GM23248 (cell line): ENCODE measurements around the gene JOSD2. TPM values are rescaled to one million over a fixed set of nuclear protein-coding genes. Genes with fewer than 3 reads are reported as not detected.
A peak's percentile ranks its signal among the peaks of the same experiment; 100 is the strongest.

Experiments used
- DNase-seq: peaks from one replicate; pipeline ENCODE4 v3.0.0-alpha.2; 2015
- H2AFZ ChIP-seq: fragments of 200-600 bp; sonication (generic); 2 replicates; pipeline ENCODE4 v1.6.1; 2016; ENCODE audit warnings: antibody characterized with exemption
- H3F3A ChIP-seq: fragments of 200-600 bp; sonication (generic); 2 replicates; pipeline ENCODE4 v1.6.1; 2016; ENCODE audit warnings: mild to moderate bottlenecking, antibody characterized with exemption, mixed run types; ENCODE audit not compliant: insufficient read depth
- H3K27ac ChIP-seq: fragments of 200-600 bp; sonication (generic); 2 replicates; pipeline ENCODE4 v1.5.1; 2016; ENCODE audit warnings: mild to moderate bottlenecking
- H3K27me3 ChIP-seq: fragments of 200-600 bp; sonication (generic); replicated peaks from 2 replicates; pipeline ENCODE4 v1.6.1; 2016; ENCODE audit warnings: mild to moderate bottlenecking; ENCODE audit not compliant: insufficient read depth
- H3K36me3 ChIP-seq: fragments of 200-600 bp; sonication (generic); 2 replicates; pipeline ENCODE4 v1.6.1; 2016; ENCODE audit warnings: low read depth, mild to moderate bottlenecking
- H3K4me1 ChIP-seq: fragments of 200-600 bp; sonication (generic); 2 replicates; pipeline ENCODE4 v1.6.1; 2016; ENCODE audit warnings: mild to moderate bottlenecking; ENCODE audit not compliant: insufficient read depth
- H3K4me2 ChIP-seq: fragments of 200-600 bp; sonication (generic); one replicate; pipeline ENCODE4 v1.6.1; 2016; ENCODE audit warnings: mild to moderate bottlenecking; ENCODE audit not compliant: unreplicated experiment
- H3K4me3 ChIP-seq: fragments of 200-600 bp; sonication (generic); 2 replicates; pipeline ENCODE4 v1.5.1; 2016; ENCODE audit warnings: mild to moderate bottlenecking
- H3K79me2 ChIP-seq: fragments of 200-600 bp; sonication (generic); 2 replicates; pipeline ENCODE4 v1.6.1; 2016; ENCODE audit warnings: mild to moderate bottlenecking; ENCODE audit not compliant: insufficient read depth
- H3K9ac ChIP-seq: fragments of 200-600 bp; sonication (generic); 2 replicates; pipeline ENCODE4 v1.6.1; 2016; ENCODE audit warnings: mild to moderate bottlenecking
- H3K9me2 ChIP-seq: fragments of 200-600 bp; sonication (generic); 2 replicates; pipeline ENCODE4 v1.6.1; 2016; ENCODE audit warnings: mixed run types, mild to moderate bottlenecking, moderate library complexity; ENCODE audit not compliant: insufficient read depth
- H3K9me3 ChIP-seq: fragments of 200-600 bp; sonication (generic); one replicate; pipeline ENCODE4 v1.6.1; 2017; ENCODE audit warnings: low read depth
- H4K20me1 ChIP-seq: fragments of 200-600 bp; sonication (generic); 2 replicates; pipeline ENCODE4 v1.6.0; 2016; ENCODE audit not compliant: insufficient read depth
- EZH2 ChIP-seq: fragments of 200-600 bp; sonication (generic); IDR thresholded peaks from 2 replicates; pipeline ENCODE4 v1.6.1; 2018; ENCODE audit warnings: antibody characterized with exemption, mild to moderate bottlenecking; ENCODE audit not compliant: insufficient read depth, poor library complexity, severe bottlenecking
- EZH2phosphoT487 ChIP-seq: fragments of 200-600 bp; sonication (generic); IDR thresholded peaks from 2 replicates; pipeline ENCODE4 v1.6.1; 2018; ENCODE audit warnings: antibody characterized with exemption, moderate library complexity, mild to moderate bottlenecking, low read depth; ENCODE audit not compliant: insufficient read depth
- WGBS, 2 experiments: methylation state at CpG; one replicate each; pipeline ENCODE4 v1.1.6; 2015 to 2017; ENCODE audit warnings: low lambda C conversion rate in 2 of 2, low coverage in 1 of 2; ENCODE audit errors: missing lambda C conversion rate in 2 of 2; 5-methylcytosine and 5-hydroxymethylcytosine counted together
- in situ Hi-C: fragments of 300-500 bp; cut with MboI; formaldehyde crosslinking; loops from 2 replicates; pipeline ENCODE4 v1.15.0; 2020
- polyA plus RNA-seq: library from polyadenylated mRNA; unstranded; fragments of >200 nt; fragmentation: Nextera tagmentation; extraction: Ambion mirVana; gene quantifications from 2 replicates; pipeline ENCODE4 v1.2.1, GENCODE V29; 2016
- total RNA-seq: library from RNA; depleted of rRNA; stranded (reverse); fragments of >200 nt; shearing (Covaris generic); gene quantifications from 2 replicates; pipeline ENCODE4 v1.2.3, GENCODE V29; 2014

Gene JOSD2
- total and polyA plus RNA-seq, 2 experiments from 2014 or later = 55.2 to 98.5 TPM

DNA sequence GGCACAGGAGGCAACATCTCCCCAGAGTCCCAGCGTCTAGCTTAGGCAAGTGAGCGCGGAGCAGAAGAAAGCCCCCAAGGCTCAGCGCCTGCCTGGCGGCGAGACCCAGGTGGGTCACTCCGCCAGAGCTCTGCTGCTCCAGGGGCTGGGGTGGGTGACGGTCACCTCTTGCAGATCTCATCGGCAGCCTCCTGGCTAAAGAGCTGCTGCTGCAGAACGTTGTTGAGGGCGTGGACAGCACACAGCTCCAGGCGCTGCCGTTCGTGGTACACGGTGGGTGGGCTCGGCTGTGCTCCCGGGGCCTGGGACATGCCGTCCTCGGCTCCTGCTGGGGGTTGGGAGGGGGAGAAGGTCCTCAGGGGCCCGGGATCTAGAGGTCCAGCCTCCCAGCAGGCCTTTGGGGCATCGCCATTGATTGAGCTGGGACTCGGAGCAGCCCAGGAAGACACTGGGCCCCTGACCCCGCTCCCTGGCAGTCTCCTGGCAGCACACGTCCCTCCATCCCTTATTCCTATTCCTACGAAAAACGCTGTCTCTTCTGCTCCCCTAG is 795 bp downstream of the JOSD2 start:
- Histone ChIP-seq H3K9ac (peak overlapping the region; percentile 89), H3K27ac (no peak overlapping the region), H3K4me1 (no peaks in the 10 kb centered on the region), H3K27me3 (no peaks in the 10 kb centered on the region), H4K20me1 (no peaks in the 10 kb centered on the region), H3K36me3 (no peaks in the 10 kb centered on the region), H3K9me2 (no peaks in the 10 kb centered on the region), H3F3A (no peaks in the 10 kb centered on the region), H2AFZ (peak overlapping the region; percentile 77), H3K79me2 (peaks cover 10% of the 10 kb centered on the region; the same call in 1 of the 2 replicates), H3K4me3 (peak overlapping the region; percentile 86), H3K9me3 (no peaks in the 10 kb centered on the region), H3K4me2 (peak overlapping the region; percentile 82)
- 20 to 25% methylated on average over 24 to 25 of the region's 26 CpGs for WGBS, 2 experiments
- DNase-seq = peak; percentile 49
- TF ChIP-seq EZH2 (no peak), EZH2phosphoT487 (no peak)
- in situ Hi-C loops = no loop called here

- Histone ChIP-seq H2AFZ (no peak overlapping the region), H3K9me3 (no peaks in the 10 kb centered on the region), H3F3A (no peaks in the 10 kb centered on the region), H3K4me3 (no peak overlapping the region), H3K79me2 (peaks cover 10% of the 10 kb centered on the region; the same call in 1 of the 2 replicates), H3K4me1 (no peaks in the 10 kb centered on the region), H4K20me1 (no peaks in the 10 kb centered on the region), H3K4me2 (no peak overlapping the region), H3K9me2 (no peaks in the 10 kb centered on the region), H3K9ac (no peak overlapping the region), H3K27me3 (no peaks in the 10 kb centered on the region), H3K36me3 (no peaks in the 10 kb centered on the region), H3K27ac (no peak overlapping the region)
- no peak for DNase-seq
- no peak for TF ChIP-seq EZH2
- TF ChIP-seq EZH2phosphoT487 = no peak
- in situ Hi-C loops = no loop called here
- 83 to 84% methylated on average over 11 of the region's 11 CpGs for WGBS, 2 experiments
These were observed 1.6 kb downstream of the JOSD2 start for GRCh38 chr19:50509366-50509765.

- Histone ChIP-seq H3K4me2 (no peak overlapping the region), H3K9ac (no peak overlapping the region), H3K27me3 (no peaks in the 10 kb centered on the region), H3K27ac (no peak overlapping the region), H3K4me3 (no peak overlapping the region), H3K4me1 (no peaks in the 10 kb centered on the region), H3K36me3 (no peaks in the 10 kb centered on the region), H2AFZ (no peak overlapping the region), H3K9me3 (no peaks in the 10 kb centered on the region), H3F3A (no peaks in the 10 kb centered on the region), H3K9me2 (no peaks in the 10 kb centered on the region), H4K20me1 (no peaks in the 10 kb centered on the region), H3K79me2 (peaks cover 10% of the 10 kb centered on the region; the same call in 1 of the 2 replicates)
- no peak for DNase-seq
- no peak for TF ChIP-seq EZH2phosphoT487
- no peak for TF ChIP-seq EZH2
- WGBS, 2 experiments = 88 to 90% methylated on average over 2 to 3 of the region's 3 CpGs
- in situ Hi-C loops = no loop called here
These were observed 2.2 kb downstream of the JOSD2 start for GRCh38 chr19:50508843-50509190.

GRCh38 chr19:50507376-50507775 is 3.6 kb downstream of the JOSD2 start:
- Histone ChIP-seq H3K4me3 (no peak overlapping the region), H3K9me3 (no peaks in the 10 kb centered on the region), H3K27me3 (no peaks in the 10 kb centered on the region), H3F3A (no peaks in the 10 kb centered on the region), H3K36me3 (no peaks in the 10 kb centered on the region), H2AFZ (no peak overlapping the region), H3K4me1 (no peaks in the 10 kb centered on the region), H3K27ac (no peak overlapping the region), H3K79me2 (peaks cover 10% of the 10 kb centered on the region; the same call in 1 of the 2 replicates), H3K9ac (no peak overlapping the region), H4K20me1 (no peaks in the 10 kb centered on the region), H3K4me2 (no peak overlapping the region), H3K9me2 (no peaks in the 10 kb centered on the region)
- no peak for DNase-seq
- no peak for TF ChIP-seq EZH2phosphoT487
- no peak for TF ChIP-seq EZH2
- WGBS, 2 experiments = 91 to 94% methylated on average over 7 to 8 of the region's 8 CpGs
- in situ Hi-C loops = no loop called here
